Measurements from ENCODE around the gene CHAD.

DNA sequence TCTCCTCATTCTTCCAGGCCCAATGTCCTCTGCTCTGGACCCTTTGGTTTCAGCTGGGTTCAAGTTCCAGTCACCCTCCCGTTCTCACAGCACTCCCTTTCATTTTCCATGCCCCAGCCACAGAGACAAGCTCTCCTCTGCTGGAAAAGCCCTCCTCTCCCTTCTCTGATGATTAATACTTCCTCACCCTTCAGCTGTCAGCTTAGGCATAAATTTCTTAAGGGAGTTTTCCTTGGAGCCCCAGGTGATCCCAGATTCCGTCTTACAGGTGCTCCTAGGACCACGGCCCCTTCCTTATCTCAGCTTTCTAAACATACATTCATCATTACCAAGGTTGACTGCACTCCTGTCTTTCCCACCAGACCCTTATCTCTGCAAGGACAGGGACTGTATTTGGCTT, 10.4 kb downstream of the CHAD start:
- no peak for TF ChIP-seq POLR2A (IDR thresholded peaks at IDR 0.05; ENCODE audit: low read depth, low read length)
- TF ChIP-seq, protein P1, sequence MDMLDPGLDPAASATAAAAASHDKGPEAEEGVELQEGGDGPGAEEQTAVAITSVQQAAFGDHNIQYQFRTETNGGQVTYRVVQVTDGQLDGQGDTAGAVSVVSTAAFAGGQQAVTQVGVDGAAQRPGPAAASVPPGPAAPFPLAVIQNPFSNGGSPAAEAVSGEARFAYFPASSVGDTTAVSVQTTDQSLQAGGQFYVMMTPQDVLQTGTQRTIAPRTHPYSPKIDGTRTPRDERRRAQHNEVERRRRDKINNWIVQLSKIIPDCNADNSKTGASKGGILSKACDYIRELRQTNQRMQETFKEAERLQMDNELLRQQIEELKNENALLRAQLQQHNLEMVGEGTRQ (IDR thresholded peaks at IDR 0.05; ENCODE audit: low read depth, low read length): no peak
- no peak for TF ChIP-seq RCOR1 (IDR thresholded peaks at IDR 0.05; ENCODE audit: insufficient replicate concordance, low read length)
- TF ChIP-seq, protein P2, sequence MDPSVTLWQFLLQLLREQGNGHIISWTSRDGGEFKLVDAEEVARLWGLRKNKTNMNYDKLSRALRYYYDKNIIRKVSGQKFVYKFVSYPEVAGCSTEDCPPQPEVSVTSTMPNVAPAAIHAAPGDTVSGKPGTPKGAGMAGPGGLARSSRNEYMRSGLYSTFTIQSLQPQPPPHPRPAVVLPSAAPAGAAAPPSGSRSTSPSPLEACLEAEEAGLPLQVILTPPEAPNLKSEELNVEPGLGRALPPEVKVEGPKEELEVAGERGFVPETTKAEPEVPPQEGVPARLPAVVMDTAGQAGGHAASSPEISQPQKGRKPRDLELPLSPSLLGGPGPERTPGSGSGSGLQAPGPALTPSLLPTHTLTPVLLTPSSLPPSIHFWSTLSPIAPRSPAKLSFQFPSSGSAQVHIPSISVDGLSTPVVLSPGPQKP (IDR thresholded peaks at IDR 0.05; ENCODE audit: borderline replicate concordance, low read depth, low read length): no peak
- TF ChIP-seq, protein P3, sequence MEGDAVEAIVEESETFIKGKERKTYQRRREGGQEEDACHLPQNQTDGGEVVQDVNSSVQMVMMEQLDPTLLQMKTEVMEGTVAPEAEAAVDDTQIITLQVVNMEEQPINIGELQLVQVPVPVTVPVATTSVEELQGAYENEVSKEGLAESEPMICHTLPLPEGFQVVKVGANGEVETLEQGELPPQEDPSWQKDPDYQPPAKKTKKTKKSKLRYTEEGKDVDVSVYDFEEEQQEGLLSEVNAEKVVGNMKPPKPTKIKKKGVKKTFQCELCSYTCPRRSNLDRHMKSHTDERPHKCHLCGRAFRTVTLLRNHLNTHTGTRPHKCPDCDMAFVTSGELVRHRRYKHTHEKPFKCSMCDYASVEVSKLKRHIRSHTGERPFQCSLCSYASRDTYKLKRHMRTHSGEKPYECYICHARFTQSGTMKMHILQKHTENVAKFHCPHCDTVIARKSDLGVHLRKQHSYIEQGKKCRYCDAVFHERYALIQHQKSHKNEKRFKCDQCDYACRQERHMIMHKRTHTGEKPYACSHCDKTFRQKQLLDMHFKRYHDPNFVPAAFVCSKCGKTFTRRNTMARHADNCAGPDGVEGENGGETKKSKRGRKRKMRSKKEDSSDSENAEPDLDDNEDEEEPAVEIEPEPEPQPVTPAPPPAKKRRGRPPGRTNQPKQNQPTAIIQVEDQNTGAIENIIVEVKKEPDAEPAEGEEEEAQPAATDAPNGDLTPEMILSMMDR (conservative IDR thresholded peaks at IDR 0.05; ENCODE audit: low read depth, low read length): no peak
- TF ChIP-seq MAFK (IDR thresholded peaks at IDR 0.05; ENCODE audit: low read depth, low read length): no peak
- no peak for TF ChIP-seq RFX5 (IDR thresholded peaks at IDR 0.05; ENCODE audit: low read depth, low read length)
- no peak for TF ChIP-seq BHLHE40 (IDR thresholded peaks at IDR 0.05; ENCODE audit: low read depth, low read length)
- no peak for TF ChIP-seq MXI1 (IDR thresholded peaks at IDR 0.05; ENCODE audit: borderline replicate concordance, low read depth, low read length)
- TF ChIP-seq SMC3 (IDR thresholded peaks at IDR 0.05; ENCODE audit: low read depth, low read length): no peak
- TF ChIP-seq CHD1 (IDR thresholded peaks at IDR 0.05; ENCODE audit: low read depth, low read length): no peak
- TF ChIP-seq RAD21 (IDR thresholded peaks at IDR 0.05; ENCODE audit: low read length): no peak
- no peak for TF ChIP-seq FOS (IDR thresholded peaks at IDR 0.05; ENCODE audit: low read depth, low read length)
- no peak for TF ChIP-seq CEBPB (IDR thresholded peaks at IDR 0.05; ENCODE audit: low read depth, low read length)
